Cardiac muscle cell (in vitro differentiated cells and primary cell): Measurements from ENCODE around the gene PRKD1. TPM values are rescaled to one million over a fixed set of nuclear protein-coding genes. Genes with fewer than 3 reads are reported as not detected.

Source experiments
- DNase-seq, 2 donors: peaks; one replicate each; pipeline versions ENCODE4 v3.0.0 to v3.0.0-alpha.2; 2010 to 2017; ENCODE audit warnings: low read depth in 1 of 2, low spot score in 1 of 2
- H3K27ac ChIP-seq: fragments of 200-600 bp; sonication (generic); 2 replicates; pipeline ENCODE4 v1.5.1; 2016
- H3K27me3 ChIP-seq: fragments of 200-600 bp; sonication (generic); 2 replicates; pipeline ENCODE4 v1.6.0; 2016; ENCODE audit warnings: control low read depth
- H3K36me3 ChIP-seq: fragments of 200-600 bp; sonication (generic); 2 replicates; pipeline ENCODE4 v1.5.1; 2016; ENCODE audit warnings: control low read depth
- H3K4me1 ChIP-seq: fragments of 200-600 bp; sonication (generic); 2 replicates; pipeline ENCODE4 v1.8.1; 2017; ENCODE audit warnings: low read depth, mild to moderate bottlenecking, mixed run types
- H3K4me3 ChIP-seq: fragments of 200-600 bp; sonication (generic); 2 replicates; pipeline ENCODE4 v1.5.1; 2016; ENCODE audit warnings: mild to moderate bottlenecking
- H3K9me3 ChIP-seq: fragments of 200-600 bp; sonication (generic); 2 replicates; pipeline ENCODE4 v1.5.1; 2017; ENCODE audit warnings: low read depth, mild to moderate bottlenecking, control low read depth
- CTCF ChIP-seq: IDR thresholded peaks from 2 replicates; pipeline ENCODE4 v1.5.1; 2012; ENCODE audit warnings: low read depth, mild to moderate bottlenecking, low read length
- polyA plus RNA-seq: library from polyadenylated mRNA; unstranded; fragments of >200 nt; fragmentation: Nextera tagmentation; extraction: Ambion mirVana; gene quantifications from 2 replicates; pipeline ENCODE4 v1.2.1, GENCODE V29; 2016
- total RNA-seq: library from RNA; depleted of rRNA; stranded (reverse); fragments of >200 nt; gene quantifications from 2 replicates; pipeline ENCODE4 v1.2.3, GENCODE V29; 2016

Gene PRKD1
- total and polyA plus RNA-seq, 2 experiments from 2014 or later: 15.2 to 15.7 TPM

GRCh38 chr14:29674566-29675285, 252.9 kb downstream of the PRKD1 start:
- TF ChIP-seq CTCF: no peak
- no peaks in the 10 kb centered on the region for H3K9me3 ChIP-seq
- H3K27me3 ChIP-seq: no peaks in the 10 kb centered on the region
- H3K36me3 ChIP-seq: no peaks in the 10 kb centered on the region
- no peak for DNase-seq
- no peak overlapping the region for H3K27ac ChIP-seq
- H3K4me1 ChIP-seq: no peaks in the 10 kb centered on the region
- H3K4me3 ChIP-seq: no peak overlapping the region

- H3K9me3 ChIP-seq: no peaks in the 10 kb centered on the region
- no peaks in the 10 kb centered on the region for H3K36me3 ChIP-seq
- no peak overlapping the region for H3K27ac ChIP-seq
- no peaks in the 10 kb centered on the region for H3K27me3 ChIP-seq
- no peak for DNase-seq
- H3K4me3 ChIP-seq: no peak overlapping the region
- TF ChIP-seq CTCF: no peak
- no peaks in the 10 kb centered on the region for H3K4me1 ChIP-seq
These were observed 254.8 kb downstream of the PRKD1 start for GRCh38 chr14:29672831-29673230.

- no peak for TF ChIP-seq CTCF
- H3K9me3 ChIP-seq: no peaks in the 10 kb centered on the region
- DNase-seq: peak in 1 of 2 donors; percentile 90
- no peaks in the 10 kb centered on the region for H3K4me1 ChIP-seq
- no peak overlapping the region for H3K27ac ChIP-seq
- H3K27me3 ChIP-seq: no peaks in the 10 kb centered on the region
- H3K4me3 ChIP-seq: no peak overlapping the region
- no peaks in the 10 kb centered on the region for H3K36me3 ChIP-seq
These were observed 256.6 kb downstream of the PRKD1 start for GRCh38 chr14:29671034-29671433.

- Histone ChIP-seq H3K27me3 (no peaks in the 10 kb centered on the region), H3K27ac (no peak overlapping the region), H3K9me3 (no peaks in the 10 kb centered on the region), H3K36me3 (peaks cover 4% of the 10 kb centered on the region), H3K4me3 (no peak overlapping the region), H3K4me1 (no peaks in the 10 kb centered on the region)
- no peak for DNase-seq
- no peak for TF ChIP-seq CTCF
These were observed 259.4 kb downstream of the PRKD1 start for GRCh38 chr14:29668201-29668600.

GRCh38 chr14:29664515-29664914, 263.1 kb downstream of the PRKD1 start:
- Histone ChIP-seq H3K4me3 (no peak overlapping the region), H3K36me3 (peaks cover 4% of the 10 kb centered on the region), H3K4me1 (no peaks in the 10 kb centered on the region), H3K27ac (no peak overlapping the region), H3K9me3 (no peaks in the 10 kb centered on the region), H3K27me3 (no peaks in the 10 kb centered on the region)
- no peak for TF ChIP-seq CTCF
- DNase-seq: no peak
